CD14-positive monocyte (primary cell): ENCODE measurements around the gene NEGR1. TPM values are rescaled to one million over a fixed set of nuclear protein-coding genes. Genes with fewer than 3 reads are reported as not detected.

Experiments used
- DNase-seq, 3 donors: peaks; one replicate each; pipeline ENCODE4 v3.0.0-alpha.2; 2011 to 2022
- H2AFZ ChIP-seq: 2 replicates; pipeline ENCODE4 v1.6.0; 2012; ENCODE audit warnings: mild to moderate bottlenecking, low read depth, low read length, inconsistent platforms; ENCODE audit not compliant: insufficient read depth, poor library complexity, severe bottlenecking
- H3K27ac ChIP-seq, 2 donors: 1 replicate in 1 of 2; 2 replicates in 1 of 2; pipeline ENCODE4 v1.5.1; 2012 to 2013; ENCODE audit warnings: low read length in 2 of 2, control low read depth in 1 of 2, inconsistent platforms in 1 of 2, low read depth in 1 of 2, mild to moderate bottlenecking in 1 of 2
- H3K27me3 ChIP-seq, 2 donors: one replicate each; pipeline versions ENCODE4 v1.6.0 to v1.6.1; 2011 to 2013; ENCODE audit warnings: low read length in 2 of 2; ENCODE audit not compliant: control insufficient read depth in 2 of 2, insufficient read depth in 2 of 2
- H3K36me3 ChIP-seq, 2 donors: replicated peaks in 1 of 2; 1 replicate in 1 of 2; 2 replicates in 1 of 2; pipeline versions ENCODE4 v1.5.1 to v1.6.1; 2012 to 2013; ENCODE audit warnings: low read length in 2 of 2, control low read depth in 1 of 2, inconsistent platforms in 1 of 2, mild to moderate bottlenecking in 1 of 2; ENCODE audit not compliant: insufficient read depth in 2 of 2, control insufficient read depth in 1 of 2
- H3K4me1 ChIP-seq, 2 donors: 1 replicate in 1 of 2; 2 replicates in 1 of 2; pipeline versions ENCODE4 v1.5.1 to v1.6.1; 2012 to 2013; ENCODE audit warnings: low read length in 2 of 2, control low read depth in 1 of 2, inconsistent platforms in 1 of 2, mild to moderate bottlenecking in 1 of 2, moderate library complexity in 1 of 2; ENCODE audit not compliant: insufficient read depth in 2 of 2, control insufficient read depth in 1 of 2
- H3K4me2 ChIP-seq: replicated peaks from 2 replicates; pipeline ENCODE3; 2012; ENCODE audit warnings: low read length, moderate library complexity, mild to moderate bottlenecking; ENCODE audit not compliant: poor library complexity, severe bottlenecking; ENCODE audit errors: extremely low read depth
- H3K4me3 ChIP-seq, 3 experiments: fragments of 200-600 bp in 1 of 3; sonication (generic) in 1 of 3; replicated peaks in 1 of 3; 1 replicate in 2 of 3; 2 replicates in 1 of 3; pipeline ENCODE4 v1.5.1; 2011 to 2013; ENCODE audit warnings: low read length in 3 of 3, mild to moderate bottlenecking in 3 of 3, control low read depth in 2 of 3, low read depth in 2 of 3, inconsistent platforms in 1 of 3, moderate library complexity in 1 of 3
- H3K79me2 ChIP-seq: 2 replicates; pipeline ENCODE4 v1.6.0; 2012; ENCODE audit warnings: mild to moderate bottlenecking, control low read depth, inconsistent platforms, low read length, moderate library complexity; ENCODE audit not compliant: insufficient read depth
- H3K9ac ChIP-seq: 2 replicates; pipeline ENCODE4 v1.6.0; 2017; ENCODE audit warnings: low read length, mild to moderate bottlenecking; ENCODE audit not compliant: insufficient read depth, poor library complexity, severe bottlenecking
- H3K9me3 ChIP-seq, 2 donors: replicated peaks in 1 of 2; 1 replicate in 1 of 2; 2 replicates in 1 of 2; pipeline versions ENCODE4 v1.5.1 to v1.6.1; 2012 to 2013; ENCODE audit warnings: low read length in 2 of 2, control low read depth in 1 of 2; ENCODE audit not compliant: control insufficient read depth in 1 of 2, insufficient read depth in 1 of 2
- H4K20me1 ChIP-seq: 2 replicates; pipeline ENCODE4 v1.6.0; 2012; ENCODE audit warnings: mild to moderate bottlenecking, low read length, control low read depth, moderate library complexity; ENCODE audit not compliant: insufficient read depth
- H3K27ac Mint-ChIP-seq, 7 donors: one replicate each; pipeline ENCODE4 v1.8.0; 2020; ENCODE audit warnings: mild to moderate bottlenecking in 7 of 7, mixed read lengths in 7 of 7, moderate library complexity in 6 of 7, inconsistent platforms in 2 of 7
- H3K27me3 Mint-ChIP-seq, 3 donors: one replicate each; pipeline ENCODE4 v1.8.0; 2021 to 2022; ENCODE audit warnings: low read depth in 3 of 3, mild to moderate bottlenecking in 3 of 3, mixed read lengths in 3 of 3, moderate library complexity in 3 of 3, inconsistent platforms in 1 of 3
- H3K36me3 Mint-ChIP-seq, 2 donors: one replicate each; pipeline ENCODE4 v1.8.0; 2020; ENCODE audit warnings: mixed read lengths in 2 of 2, inconsistent platforms in 1 of 2, mild to moderate bottlenecking in 1 of 2
- H3K4me1 Mint-ChIP-seq: one replicate; pipeline ENCODE4 v1.8.0; 2020; ENCODE audit warnings: mild to moderate bottlenecking, mixed read lengths
- H3K4me3 Mint-ChIP-seq, 2 donors: one replicate each; pipeline ENCODE4 v1.8.0; 2020; ENCODE audit warnings: mild to moderate bottlenecking in 2 of 2, mixed read lengths in 2 of 2, moderate library complexity in 1 of 2
- H3K9me3 Mint-ChIP-seq, 7 donors: one replicate each; pipeline ENCODE4 v1.8.0; 2020 to 2022; ENCODE audit warnings: mixed read lengths in 7 of 7, mild to moderate bottlenecking in 6 of 7, moderate library complexity in 6 of 7, inconsistent platforms in 2 of 7
- CTCF ChIP-seq: fragments of 200-600 bp; IDR thresholded peaks from one replicate; pipeline ENCODE4 v1.8.0; 2022; ENCODE audit warnings: antibody characterized with exemption, mild to moderate bottlenecking
- WGBS: methylation state at CpG from one replicate; pipeline ENCODE4 v1.1.5; 2013; ENCODE audit warnings: missing lambda C conversion rate; ENCODE audit not compliant: insufficient coverage; 5-methylcytosine and 5-hydroxymethylcytosine counted together
- intact Hi-C, 2 donors: fragments of 100-400 bp; cut with micrococcal nuclease; formaldehyde crosslinking; loops; one replicate each; pipeline versions ENCODE4 v1.15.0 to v1.15.1; 2023
- polyA plus RNA-seq, 3 donors: library from polyadenylated mRNA; depleted of rRNA in 1 of 3; unstranded in 2 of 3; stranded (reverse) in 1 of 3; fragments of 300-500 nt in 2 of 3; fragments of >200 nt in 1 of 3; fragmentation: Illumina TruSeq in 2 of 3; gene quantifications; 1 replicate in 2 of 3; 2 replicates in 1 of 3; pipeline ENCODE4 v1.2.3, GENCODE V29; 2012 to 2021

NEGR1 gene
- polyA plus RNA-seq, 3 donors: 0.03 to 0.15 (median 0.13) TPM

- intact Hi-C loops: no loop called here
- Histone ChIP-seq H3K79me2 (no peaks in the 10 kb centered on the region), H3K9me3 (no peaks in the 10 kb centered on the region), H3K4me3 (no peak overlapping the region), H3K4me1 (no peaks in the 10 kb centered on the region), H3K36me3 (no peaks in the 10 kb centered on the region), H3K27me3 (no peaks in the 10 kb centered on the region), H3K27ac (no peak overlapping the region), H3K9ac (no peak overlapping the region), H3K4me2 (no peak overlapping the region), H2AFZ (no peak overlapping the region), H4K20me1 (no peaks in the 10 kb centered on the region)
- no CpG with 5 or more reads among the region's 1 CpG for WGBS
- Mint-ChIP-seq H3K9me3 (peaks cover 0 to 10% (median 4%) of the 10 kb centered on the region in 7 donors), H3K27ac (no peak overlapping the region), H3K36me3 (no peaks in the 10 kb centered on the region), H3K4me3 (no peak overlapping the region), H3K4me1 (no peaks in the 10 kb centered on the region), H3K27me3 (no peaks in the 10 kb centered on the region)
- no peak for DNase-seq
- no peak for TF ChIP-seq CTCF
Observed at GRCh38 chr1:71623888-71624287, 658.5 kb downstream of the NEGR1 start.

GRCh38 chr1:71621785-71622184, 660.6 kb downstream of the NEGR1 start:
- no peak for TF ChIP-seq CTCF
- no peak overlapping the region for H3K9ac ChIP-seq
- no CpG with 5 or more reads among the region's 1 CpG for WGBS
- H3K4me1 Mint-ChIP-seq: no peaks in the 10 kb centered on the region
- H3K9me3 ChIP-seq: peaks cover 0 to 6% of the 10 kb centered on the region in 2 donors
- DNase-seq: no peak
- no peaks in the 10 kb centered on the region for H3K36me3 Mint-ChIP-seq
- no peak overlapping the region for H3K4me3 ChIP-seq
- H3K4me2 ChIP-seq: no peak overlapping the region
- H3K4me1 ChIP-seq: no peaks in the 10 kb centered on the region
- H3K27ac Mint-ChIP-seq: no peak overlapping the region
- no peaks in the 10 kb centered on the region for H3K27me3 Mint-ChIP-seq
- no peak overlapping the region for H3K27ac ChIP-seq
- no peaks in the 10 kb centered on the region for H3K36me3 ChIP-seq
- no peak overlapping the region for H3K4me3 Mint-ChIP-seq
- H4K20me1 ChIP-seq: no peaks in the 10 kb centered on the region
- intact Hi-C loops: no loop called here
- peaks cover 0 to 10% (median 4%) of the 10 kb centered on the region in 7 donors for H3K9me3 Mint-ChIP-seq
- H2AFZ ChIP-seq: no peak overlapping the region
- H3K27me3 ChIP-seq: no peaks in the 10 kb centered on the region
- no peaks in the 10 kb centered on the region for H3K79me2 ChIP-seq
